Measurements from ENCODE around the gene CASP7. TPM values are rescaled to one million over a fixed set of nuclear protein-coding genes. Genes with fewer than 3 reads are reported as not detected.

Gene CASP7
- polyA plus RNA-seq, 3 donors: 9.9 to 26.1 (median 16.0) TPM

- Histone ChIP-seq H4K20me1 (ENCODE audit: insufficient read depth, low read length) (no peaks in the 10 kb centered on the region), H3K4me3 (replicated peaks in 1 of 3; ENCODE audit: low read depth in 2 of 3, low read length in 3 of 3) (no peak overlapping the region), H3K9me3 (replicated peaks in 1 of 2; ENCODE audit: control insufficient read depth in 1 of 2, insufficient read depth in 1 of 2, low read length in 2 of 2) (no peaks in the 10 kb centered on the region), H3K9ac (ENCODE audit: insufficient read depth, low read length, poor library complexity, severe bottlenecking) (no peak overlapping the region), H3K4me2 (replicated peaks; ENCODE audit: extremely low read depth, low read length, poor library complexity, severe bottlenecking) (no peak overlapping the region), H3K27ac (ENCODE audit: low read depth in 1 of 2, low read length in 2 of 2) (no peak overlapping the region), H2AFZ (ENCODE audit: insufficient read depth, low read depth, low read length, poor library complexity, severe bottlenecking) (no peak overlapping the region), H3K27me3 (ENCODE audit: control insufficient read depth in 2 of 2, insufficient read depth in 2 of 2, low read length in 2 of 2) (no peaks in the 10 kb centered on the region), H3K79me2 (ENCODE audit: insufficient read depth, low read length) (no peaks in the 10 kb centered on the region), H3K4me1 (ENCODE audit: control insufficient read depth in 1 of 2, insufficient read depth in 2 of 2, low read length in 2 of 2) (no peaks in the 10 kb centered on the region), H3K36me3 (replicated peaks in 1 of 2; ENCODE audit: control insufficient read depth in 1 of 2, insufficient read depth in 2 of 2, low read length in 2 of 2) (no peaks in the 10 kb centered on the region)
- TF ChIP-seq, protein P1, sequence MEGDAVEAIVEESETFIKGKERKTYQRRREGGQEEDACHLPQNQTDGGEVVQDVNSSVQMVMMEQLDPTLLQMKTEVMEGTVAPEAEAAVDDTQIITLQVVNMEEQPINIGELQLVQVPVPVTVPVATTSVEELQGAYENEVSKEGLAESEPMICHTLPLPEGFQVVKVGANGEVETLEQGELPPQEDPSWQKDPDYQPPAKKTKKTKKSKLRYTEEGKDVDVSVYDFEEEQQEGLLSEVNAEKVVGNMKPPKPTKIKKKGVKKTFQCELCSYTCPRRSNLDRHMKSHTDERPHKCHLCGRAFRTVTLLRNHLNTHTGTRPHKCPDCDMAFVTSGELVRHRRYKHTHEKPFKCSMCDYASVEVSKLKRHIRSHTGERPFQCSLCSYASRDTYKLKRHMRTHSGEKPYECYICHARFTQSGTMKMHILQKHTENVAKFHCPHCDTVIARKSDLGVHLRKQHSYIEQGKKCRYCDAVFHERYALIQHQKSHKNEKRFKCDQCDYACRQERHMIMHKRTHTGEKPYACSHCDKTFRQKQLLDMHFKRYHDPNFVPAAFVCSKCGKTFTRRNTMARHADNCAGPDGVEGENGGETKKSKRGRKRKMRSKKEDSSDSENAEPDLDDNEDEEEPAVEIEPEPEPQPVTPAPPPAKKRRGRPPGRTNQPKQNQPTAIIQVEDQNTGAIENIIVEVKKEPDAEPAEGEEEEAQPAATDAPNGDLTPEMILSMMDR (IDR thresholded peaks at IDR 0.05): no peak
- Mint-ChIP-seq H3K27ac (no peak overlapping the region), H3K27me3 (ENCODE audit: low read depth in 3 of 3) (peaks cover 0 to 3% (median 1%) of the 10 kb centered on the region in 3 donors), H3K4me3 (no peak overlapping the region), H3K9me3 (no peaks in the 10 kb centered on the region), H3K36me3 (peaks cover 0 to 4% of the 10 kb centered on the region in 2 donors), H3K4me1 (no peaks in the 10 kb centered on the region)
- intact Hi-C loops (cut with micrococcal nuclease): no loop called here
- WGBS (ENCODE audit: insufficient coverage): no CpG with 5 or more reads among the region's 1 CpG
- no peak for DNase-seq
These were observed 56.9 kb downstream of the CASP7 start for GRCh38 chr10:113736576-113736975.

- no peak overlapping the region for H3K27ac Mint-ChIP-seq
- H3K27ac ChIP-seq (ENCODE audit: low read depth in 1 of 2, low read length in 2 of 2): no peak overlapping the region
- H3K79me2 ChIP-seq (ENCODE audit: insufficient read depth, low read length): no peaks in the 10 kb centered on the region
- H3K4me3 ChIP-seq (replicated peaks in 1 of 3; ENCODE audit: low read depth in 2 of 3, low read length in 3 of 3): no peak overlapping the region
- H2AFZ ChIP-seq (ENCODE audit: insufficient read depth, low read depth, low read length, poor library complexity, severe bottlenecking): no peak overlapping the region
- intact Hi-C loops (cut with micrococcal nuclease): no loop called here
- no CpG with 5 or more reads among the region's 4 CpGs for WGBS (ENCODE audit: insufficient coverage)
- no peak overlapping the region for H3K4me3 Mint-ChIP-seq
- no peaks in the 10 kb centered on the region for H4K20me1 ChIP-seq (ENCODE audit: insufficient read depth, low read length)
- H3K36me3 ChIP-seq (replicated peaks in 1 of 2; ENCODE audit: control insufficient read depth in 1 of 2, insufficient read depth in 2 of 2, low read length in 2 of 2): no peaks in the 10 kb centered on the region
- no peaks in the 10 kb centered on the region for H3K9me3 ChIP-seq (replicated peaks in 1 of 2; ENCODE audit: control insufficient read depth in 1 of 2, insufficient read depth in 1 of 2, low read length in 2 of 2)
- H3K4me2 ChIP-seq (replicated peaks; ENCODE audit: extremely low read depth, low read length, poor library complexity, severe bottlenecking): no peak overlapping the region
- no peak for DNase-seq
- no peaks in the 10 kb centered on the region for H3K9me3 Mint-ChIP-seq
- peaks cover 0 to 4% (median 3%) of the 10 kb centered on the region in 3 donors for H3K27me3 Mint-ChIP-seq (ENCODE audit: low read depth in 3 of 3)
- no peaks in the 10 kb centered on the region for H3K36me3 Mint-ChIP-seq
- H3K4me1 Mint-ChIP-seq: no peaks in the 10 kb centered on the region
- H3K27me3 ChIP-seq (ENCODE audit: control insufficient read depth in 2 of 2, insufficient read depth in 2 of 2, low read length in 2 of 2): no peaks in the 10 kb centered on the region
- TF ChIP-seq, protein P1 (IDR thresholded peaks at IDR 0.05): no peak
- H3K4me1 ChIP-seq (ENCODE audit: control insufficient read depth in 1 of 2, insufficient read depth in 2 of 2, low read length in 2 of 2): no peaks in the 10 kb centered on the region
- no peak overlapping the region for H3K9ac ChIP-seq (ENCODE audit: insufficient read depth, low read length, poor library complexity, severe bottlenecking)
These were observed 59.3 kb downstream of the CASP7 start for GRCh38 chr10:113739031-113739430.

All from CD14-positive monocyte (primary cell).